Lung (tissue), 12 donors: ENCODE measurements around the gene TNFRSF11A. TPM values are rescaled to one million over a fixed set of nuclear protein-coding genes. Genes with fewer than 3 reads are reported as not detected.
A peak's percentile ranks its signal among the peaks of the same experiment; 100 is the strongest.

Experiments
- ATAC-seq: fragments of 200-7000 bp; cut with Tn5 transposase; one replicate; pipeline ENCODE4 v1.9.1; 2020; ENCODE audit warnings: moderate number of reproducible peaks; ENCODE audit not compliant: insufficient read depth, low FRiP score
- DNase-seq, 3 donors: peaks; one replicate each; pipeline ENCODE4 v3.0.0-alpha.2; 2013 to 2017
- H3K27ac ChIP-seq, 2 donors: one replicate each; pipeline ENCODE4 v1.5.1; 2013; ENCODE audit warnings: mild to moderate bottlenecking in 2 of 2, moderate library complexity in 2 of 2, control low read depth in 1 of 2, inconsistent platforms in 1 of 2, low read depth in 1 of 2, low read length in 1 of 2
- H3K27me3 ChIP-seq, 3 donors: one replicate each; pipeline ENCODE4 v1.5.1; 2013; ENCODE audit warnings: low read length in 2 of 3; ENCODE audit not compliant: control insufficient read depth in 3 of 3, insufficient read depth in 3 of 3
- H3K36me3 ChIP-seq, 4 donors: one replicate each; pipeline ENCODE4 v1.5.1; 2013; ENCODE audit warnings: low read length in 4 of 4, mild to moderate bottlenecking in 1 of 4, moderate library complexity in 1 of 4; ENCODE audit not compliant: control insufficient read depth in 4 of 4, insufficient read depth in 4 of 4
- H3K4me1 ChIP-seq, 5 donors: one replicate each; pipeline ENCODE4 v1.5.1; 2013; ENCODE audit warnings: low read length in 5 of 5, mild to moderate bottlenecking in 2 of 5, moderate library complexity in 1 of 5; ENCODE audit not compliant: control insufficient read depth in 5 of 5, insufficient read depth in 5 of 5
- H3K4me3 ChIP-seq: one replicate; pipeline ENCODE4 v1.5.1; 2013; ENCODE audit warnings: mild to moderate bottlenecking, control low read depth, moderate library complexity
- H3K9ac ChIP-seq, 2 donors: one replicate each; pipeline ENCODE4 v1.5.1; 2013; ENCODE audit warnings: low read length in 2 of 2, control low read depth in 1 of 2; ENCODE audit not compliant: insufficient read depth in 1 of 2
- H3K9me3 ChIP-seq, 4 donors: one replicate each; pipeline ENCODE4 v1.5.1; 2013; ENCODE audit warnings: low read length in 3 of 4, mild to moderate bottlenecking in 1 of 4, moderate library complexity in 1 of 4; ENCODE audit not compliant: control insufficient read depth in 4 of 4, insufficient read depth in 3 of 4
- CTCF ChIP-seq: IDR thresholded peaks from 2 replicates; pipeline ENCODE4 v1.5.1; 2012; ENCODE audit warnings: mild to moderate bottlenecking; ENCODE audit errors: control extremely low read depth, extremely low read depth
- WGBS, 2 donors: extraction: QIAGEN DNeasy Blood & Tissue Kit; methylation state at CpG; one replicate each; pipeline ENCODE4 v1.1.7; 2013; 5-methylcytosine and 5-hydroxymethylcytosine counted together
- polyA plus RNA-seq, 2 donors: library from polyadenylated mRNA; stranded (reverse); fragments of 200-250 nt; gene quantifications; one replicate each; pipeline ENCODE4 v1.2.1, GENCODE V29; 2013
- total RNA-seq, 2 donors: library from RNA; depleted of rRNA in 1 of 2; stranded (reverse); fragments of >200 nt in 1 of 2; gene quantifications; one replicate each; pipeline ENCODE4 v1.2.1, GENCODE V29; 2014 to 2021
- donor health status: control.
- donor health status: control.
- donor health status: Bipolar disorder and iron deficiency.
- donor health status: healthy.
- donor health status: DM: yes; HTN: yes; CAD: no.

The TNFRSF11A gene
- total and polyA plus RNA-seq, 4 donors = 1.0 to 7.8 (median 2.8) TPM

GRCh38 chr18:62280058-62280457 is 45.1 kb upstream of the TNFRSF11A start:
- H3K4me3 ChIP-seq = no peak overlapping the region
- no peaks in the 10 kb centered on the region for H3K9me3 ChIP-seq
- peaks cover 0 to 11% (median 0%) of the 10 kb centered on the region in 5 donors for H3K4me1 ChIP-seq
- TF ChIP-seq CTCF = no peak
- no peak overlapping the region for H3K27ac ChIP-seq
- H3K36me3 ChIP-seq = peaks cover 8 to 14% (median 11%) of the 10 kb centered on the region in 4 donors
- H3K9ac ChIP-seq = no peak overlapping the region
- H3K27me3 ChIP-seq = no peaks in the 10 kb centered on the region
- DNase-seq = no peak
- 89 to 97% methylated on average over 6 of the region's 6 CpGs for WGBS, 2 donors
- no peak for ATAC-seq

- Histone ChIP-seq H3K36me3 (peaks cover 10 to 20% (median 13%) of the 10 kb centered on the region in 4 donors), H3K9ac (no peak overlapping the region), H3K4me1 (peaks cover 0 to 11% (median 0%) of the 10 kb centered on the region in 5 donors), H3K9me3 (no peaks in the 10 kb centered on the region), H3K4me3 (no peak overlapping the region), H3K27ac (no peak overlapping the region), H3K27me3 (no peaks in the 10 kb centered on the region)
- DNase-seq (no peak), ATAC-seq (no peak)
- 61 to 78% methylated on average over 1 of the region's 1 CpG for WGBS, 2 donors
- TF ChIP-seq CTCF = no peak
These were observed 44.3 kb upstream of the TNFRSF11A start for GRCh38 chr18:62280786-62281185.

- Histone ChIP-seq H3K9ac (no peak overlapping the region), H3K4me3 (no peak overlapping the region)
- no peak for TF ChIP-seq CTCF
These were observed 43.4 kb upstream of the TNFRSF11A start for GRCh38 chr18:62281684-62282083.

GRCh38 chr18:62282188-62282629 is 42.9 kb upstream of the TNFRSF11A start:
- ATAC-seq (no peak), DNase-seq (peak in 2 of 3 donors; percentile 5 to 42)
- TF ChIP-seq CTCF = no peak
- Histone ChIP-seq H3K9me3 (no peaks in the 10 kb centered on the region), H3K36me3 (peaks cover 10 to 18% (median 11%) of the 10 kb centered on the region in 4 donors), H3K4me1 (peaks cover 0 to 11% (median 0%) of the 10 kb centered on the region in 5 donors), H3K27me3 (no peaks in the 10 kb centered on the region), H3K9ac (no peak overlapping the region), H3K27ac (no peak overlapping the region), H3K4me3 (no peak overlapping the region)
- WGBS, 2 donors = 84 to 94% methylated on average over 2 of the region's 2 CpGs

More at GRCh38 chr18:62281684-62282083, 43.4 kb upstream of the TNFRSF11A start:
- DNase-seq (peak in 1 of 3 donors; percentile 20), ATAC-seq (no peak)
- H3K27me3 ChIP-seq = no peaks in the 10 kb centered on the region
- WGBS, 2 donors = 71 to 73% methylated on average over 1 of the region's 1 CpG
- H3K27ac ChIP-seq = no peak overlapping the region
- H3K36me3 ChIP-seq = peaks cover 10 to 18% (median 11%) of the 10 kb centered on the region in 4 donors
- peaks cover 0 to 11% (median 0%) of the 10 kb centered on the region in 5 donors for H3K4me1 ChIP-seq
- H3K9me3 ChIP-seq = no peaks in the 10 kb centered on the region
